ENCODE data around the gene ITPKC. TPM values are rescaled to one million over a fixed set of nuclear protein-coding genes. Genes with fewer than 3 reads are reported as not detected.

ITPKC gene
- polyA plus RNA-seq, 1 donor from 2014 or later = 16.8 TPM

DNA sequence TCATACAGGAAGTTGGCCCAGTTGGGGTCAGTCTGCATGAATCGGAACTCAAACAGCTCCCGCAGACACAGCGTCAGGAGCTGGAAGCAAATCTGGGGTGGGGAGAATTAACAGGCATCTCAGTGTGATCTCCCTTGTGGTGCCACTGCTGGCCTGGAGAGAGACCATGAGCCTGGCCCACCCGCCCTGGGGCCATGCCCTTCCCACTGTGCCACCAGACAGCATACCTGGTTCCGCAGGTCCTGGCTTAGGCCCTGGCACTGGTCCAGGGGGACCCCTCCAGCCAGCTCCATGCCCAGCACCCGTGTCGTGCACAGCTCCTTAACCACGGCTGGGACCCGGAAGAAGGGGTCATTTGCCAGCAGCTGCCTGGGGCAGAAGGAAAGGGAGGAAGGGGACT is 16.8 kb upstream of the ITPKC start:
- Histone ChIP-seq H3K36me3 (ENCODE audit: insufficient read depth, low read length) (peaks cover 7% of the 10 kb centered on the region), H4K20me1 (ENCODE audit: insufficient read depth) (no peaks in the 10 kb centered on the region), H3K27ac (ENCODE audit: low read length) (no peak overlapping the region), H3K27me3 (ENCODE audit: insufficient read depth, low read depth, low read length) (no peaks in the 10 kb centered on the region), H3K4me3 (ENCODE audit: low read length) (no peak overlapping the region), H3K9me2 (ENCODE audit: insufficient read depth, low read length) (no peaks in the 10 kb centered on the region), H3F3A (ENCODE audit: insufficient read depth, low read length, poor library complexity, severe bottlenecking) (no peaks in the 10 kb centered on the region), H3K9ac (ENCODE audit: low read length) (no peak overlapping the region), H3K79me2 (replicated peaks; ENCODE audit: insufficient read depth, low read length) (no peaks in the 10 kb centered on the region), H3K4me2 (ENCODE audit: low read length) (no peak overlapping the region), H2AFZ (ENCODE audit: low read depth, low read length) (no peak overlapping the region), H3K9me3 (ENCODE audit: low read length) (no peaks in the 10 kb centered on the region)
- no peak for TF ChIP-seq MXI1 (conservative IDR thresholded peaks at IDR 0.05; ENCODE audit: poor library complexity, severe bottlenecking)
- no peak for TF ChIP-seq POLR2AphosphoS5 (IDR thresholded peaks at IDR 0.05)
- TF ChIP-seq, protein P1, sequence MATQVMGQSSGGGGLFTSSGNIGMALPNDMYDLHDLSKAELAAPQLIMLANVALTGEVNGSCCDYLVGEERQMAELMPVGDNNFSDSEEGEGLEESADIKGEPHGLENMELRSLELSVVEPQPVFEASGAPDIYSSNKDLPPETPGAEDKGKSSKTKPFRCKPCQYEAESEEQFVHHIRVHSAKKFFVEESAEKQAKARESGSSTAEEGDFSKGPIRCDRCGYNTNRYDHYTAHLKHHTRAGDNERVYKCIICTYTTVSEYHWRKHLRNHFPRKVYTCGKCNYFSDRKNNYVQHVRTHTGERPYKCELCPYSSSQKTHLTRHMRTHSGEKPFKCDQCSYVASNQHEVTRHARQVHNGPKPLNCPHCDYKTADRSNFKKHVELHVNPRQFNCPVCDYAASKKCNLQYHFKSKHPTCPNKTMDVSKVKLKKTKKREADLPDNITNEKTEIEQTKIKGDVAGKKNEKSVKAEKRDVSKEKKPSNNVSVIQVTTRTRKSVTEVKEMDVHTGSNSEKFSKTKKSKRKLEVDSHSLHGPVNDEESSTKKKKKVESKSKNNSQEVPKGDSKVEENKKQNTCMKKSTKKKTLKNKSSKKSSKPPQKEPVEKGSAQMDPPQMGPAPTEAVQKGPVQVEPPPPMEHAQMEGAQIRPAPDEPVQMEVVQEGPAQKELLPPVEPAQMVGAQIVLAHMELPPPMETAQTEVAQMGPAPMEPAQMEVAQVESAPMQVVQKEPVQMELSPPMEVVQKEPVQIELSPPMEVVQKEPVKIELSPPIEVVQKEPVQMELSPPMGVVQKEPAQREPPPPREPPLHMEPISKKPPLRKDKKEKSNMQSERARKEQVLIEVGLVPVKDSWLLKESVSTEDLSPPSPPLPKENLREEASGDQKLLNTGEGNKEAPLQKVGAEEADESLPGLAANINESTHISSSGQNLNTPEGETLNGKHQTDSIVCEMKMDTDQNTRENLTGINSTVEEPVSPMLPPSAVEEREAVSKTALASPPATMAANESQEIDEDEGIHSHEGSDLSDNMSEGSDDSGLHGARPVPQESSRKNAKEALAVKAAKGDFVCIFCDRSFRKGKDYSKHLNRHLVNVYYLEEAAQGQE (IDR thresholded peaks at IDR 0.05; ENCODE audit: borderline replicate concordance) = no peak
- TF ChIP-seq EZH2 (IDR thresholded peaks at IDR 0.05; ENCODE audit: borderline replicate concordance, insufficient read depth, low read length, poor library complexity, severe bottlenecking) = no peak
- TF ChIP-seq RAD21 (conservative IDR thresholded peaks at IDR 0.05) = no peak
- TF ChIP-seq EP300 (conservative IDR thresholded peaks at IDR 0.05; ENCODE audit: poor library complexity, severe bottlenecking) = no peak
- TF ChIP-seq TAF1 (IDR thresholded peaks at IDR 0.05; ENCODE audit: low read depth) = no peak
- TF ChIP-seq SMC3 (conservative IDR thresholded peaks at IDR 0.05; ENCODE audit: poor library complexity) = no peak
- TF ChIP-seq, protein P2, sequence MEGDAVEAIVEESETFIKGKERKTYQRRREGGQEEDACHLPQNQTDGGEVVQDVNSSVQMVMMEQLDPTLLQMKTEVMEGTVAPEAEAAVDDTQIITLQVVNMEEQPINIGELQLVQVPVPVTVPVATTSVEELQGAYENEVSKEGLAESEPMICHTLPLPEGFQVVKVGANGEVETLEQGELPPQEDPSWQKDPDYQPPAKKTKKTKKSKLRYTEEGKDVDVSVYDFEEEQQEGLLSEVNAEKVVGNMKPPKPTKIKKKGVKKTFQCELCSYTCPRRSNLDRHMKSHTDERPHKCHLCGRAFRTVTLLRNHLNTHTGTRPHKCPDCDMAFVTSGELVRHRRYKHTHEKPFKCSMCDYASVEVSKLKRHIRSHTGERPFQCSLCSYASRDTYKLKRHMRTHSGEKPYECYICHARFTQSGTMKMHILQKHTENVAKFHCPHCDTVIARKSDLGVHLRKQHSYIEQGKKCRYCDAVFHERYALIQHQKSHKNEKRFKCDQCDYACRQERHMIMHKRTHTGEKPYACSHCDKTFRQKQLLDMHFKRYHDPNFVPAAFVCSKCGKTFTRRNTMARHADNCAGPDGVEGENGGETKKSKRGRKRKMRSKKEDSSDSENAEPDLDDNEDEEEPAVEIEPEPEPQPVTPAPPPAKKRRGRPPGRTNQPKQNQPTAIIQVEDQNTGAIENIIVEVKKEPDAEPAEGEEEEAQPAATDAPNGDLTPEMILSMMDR (IDR thresholded peaks at IDR 0.05; ENCODE audit: poor library complexity, severe bottlenecking) = no peak

DNA sequence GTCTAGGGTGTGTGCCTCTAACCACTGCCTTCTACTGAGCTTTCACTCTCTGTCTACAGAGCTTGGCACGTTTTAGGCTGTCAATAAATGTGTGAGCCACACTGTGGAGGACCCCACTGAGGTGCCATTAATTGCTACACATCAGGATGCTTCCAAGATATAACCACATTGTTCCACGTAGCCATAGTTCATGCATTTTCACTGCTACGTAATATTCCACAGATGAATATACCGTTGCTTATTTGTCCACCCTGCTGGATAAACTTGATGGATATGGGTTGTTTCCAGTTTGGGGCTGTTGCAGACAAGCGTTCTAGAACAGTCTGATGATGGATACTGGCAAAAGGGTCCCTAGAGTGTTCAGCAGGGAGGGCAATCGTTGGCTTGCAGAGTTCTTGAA is 15.2 kb upstream of the ITPKC start:
- no peak overlapping the region for H3K27ac ChIP-seq (ENCODE audit: low read length)
- no peak overlapping the region for H3K4me3 ChIP-seq (ENCODE audit: low read length)
- H3K9me3 ChIP-seq (ENCODE audit: low read length) = no peaks in the 10 kb centered on the region
- H4K20me1 ChIP-seq (ENCODE audit: insufficient read depth) = no peaks in the 10 kb centered on the region
- no peaks in the 10 kb centered on the region for H3K27me3 ChIP-seq (ENCODE audit: insufficient read depth, low read depth, low read length)
- H2AFZ ChIP-seq (ENCODE audit: low read depth, low read length) = no peak overlapping the region
- no peak overlapping the region for H3K9ac ChIP-seq (ENCODE audit: low read length)
- H3K4me2 ChIP-seq (ENCODE audit: low read length) = no peak overlapping the region
- no peaks in the 10 kb centered on the region for H3F3A ChIP-seq (ENCODE audit: insufficient read depth, low read length, poor library complexity, severe bottlenecking)
- H3K36me3 ChIP-seq (ENCODE audit: insufficient read depth, low read length) = peaks cover 8% of the 10 kb centered on the region
- H3K9me2 ChIP-seq (ENCODE audit: insufficient read depth, low read length) = no peaks in the 10 kb centered on the region
- H3K79me2 ChIP-seq (replicated peaks; ENCODE audit: insufficient read depth, low read length) = no peaks in the 10 kb centered on the region
- TF ChIP-seq POLR2AphosphoS5 (IDR thresholded peaks at IDR 0.05) (no peak), SMC3 (conservative IDR thresholded peaks at IDR 0.05; ENCODE audit: poor library complexity) (no peak), TAF1 (IDR thresholded peaks at IDR 0.05; ENCODE audit: low read depth) (no peak), RAD21 (conservative IDR thresholded peaks at IDR 0.05) (no peak), EZH2 (IDR thresholded peaks at IDR 0.05; ENCODE audit: borderline replicate concordance, insufficient read depth, low read length, poor library complexity, severe bottlenecking) (no peak), MXI1 (conservative IDR thresholded peaks at IDR 0.05; ENCODE audit: poor library complexity, severe bottlenecking) (no peak), EP300 (conservative IDR thresholded peaks at IDR 0.05; ENCODE audit: poor library complexity, severe bottlenecking) (no peak)
- TF ChIP-seq, protein P2 (IDR thresholded peaks at IDR 0.05; ENCODE audit: poor library complexity, severe bottlenecking) = no peak
- TF ChIP-seq, protein P1 (IDR thresholded peaks at IDR 0.05; ENCODE audit: borderline replicate concordance) = no peak

Data from neural cell (in vitro differentiated cells).